ENCODE data around the gene NMRAL1. TPM values are rescaled to one million over a fixed set of nuclear protein-coding genes. Genes with fewer than 3 reads are reported as not detected.

The NMRAL1 gene
- total RNA-seq, 1 experiment from 2014 or later, result 53.5 TPM

DNA sequence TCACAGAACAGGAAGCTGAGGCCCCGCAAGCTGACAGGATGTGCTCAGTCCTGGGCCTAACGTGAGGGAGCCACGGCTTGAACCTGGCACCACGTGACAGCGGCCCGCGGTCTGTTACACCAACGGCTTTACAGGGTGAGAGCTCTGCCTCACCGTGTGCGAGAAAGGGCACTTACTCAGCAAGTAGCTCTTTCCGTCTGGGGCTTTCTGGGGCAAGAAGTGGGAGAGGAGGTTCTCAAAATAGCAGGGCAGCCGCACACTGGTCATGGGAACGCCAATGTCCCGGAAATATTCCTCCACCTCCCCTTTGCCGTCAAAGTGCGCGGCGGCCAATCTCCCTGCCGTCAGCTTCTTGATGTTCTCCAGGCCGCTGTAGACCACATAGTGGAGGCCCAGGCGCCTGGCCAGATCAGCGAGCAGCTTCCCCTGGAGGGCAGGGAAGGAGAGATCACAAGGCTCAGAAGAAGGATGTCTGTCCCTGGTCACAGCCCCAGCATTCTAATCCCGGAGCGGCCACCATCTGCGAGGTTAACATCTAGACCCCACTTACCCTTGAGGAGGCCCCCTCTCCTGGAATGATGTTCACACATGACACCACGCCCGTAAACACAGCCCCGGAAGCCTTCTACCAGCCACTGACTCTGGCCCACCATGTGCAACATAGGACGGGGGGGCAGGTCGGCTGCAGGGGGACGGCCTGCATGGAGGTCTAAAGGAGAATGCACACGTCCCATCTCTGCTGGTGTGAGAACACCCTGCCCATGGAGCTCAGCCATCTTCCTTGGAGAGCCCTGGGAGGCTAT is 8.2 kb downstream of the NMRAL1 start:
- no peak for DNase-seq (ENCODE audit: low read depth)

DNA sequence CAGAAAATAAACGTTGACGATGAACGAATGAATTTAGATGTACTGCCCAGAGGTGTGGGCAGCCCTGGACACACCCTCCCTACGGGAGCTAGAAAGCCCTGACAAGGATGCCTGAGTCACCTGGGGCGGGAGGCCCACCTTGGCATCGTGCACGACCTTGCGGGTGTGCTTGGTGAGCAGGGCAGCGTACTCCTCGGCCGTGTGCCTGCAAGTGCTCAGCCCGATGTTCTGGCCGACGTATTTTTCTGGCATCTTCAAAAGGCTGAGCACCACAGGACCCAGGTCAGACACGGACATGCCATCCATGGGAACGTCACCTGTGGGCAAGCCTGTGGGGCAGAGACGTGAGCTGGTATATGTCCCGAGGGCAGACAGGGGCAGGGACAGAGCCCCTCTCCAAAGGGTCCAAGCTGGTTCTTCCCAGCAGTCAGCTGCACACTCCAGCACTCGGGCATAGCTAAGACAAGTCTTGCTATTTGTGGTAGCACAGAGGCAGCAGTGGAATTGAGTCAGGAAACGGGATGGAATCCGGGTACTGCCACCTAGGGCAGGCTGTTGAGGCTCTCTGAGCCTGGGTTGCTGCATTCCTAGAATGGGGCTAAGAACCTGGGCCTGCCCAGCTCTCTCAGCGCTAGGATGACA is 10.8 kb downstream of the NMRAL1 start:
- no peak for DNase-seq (ENCODE audit: low read depth)

DNA sequence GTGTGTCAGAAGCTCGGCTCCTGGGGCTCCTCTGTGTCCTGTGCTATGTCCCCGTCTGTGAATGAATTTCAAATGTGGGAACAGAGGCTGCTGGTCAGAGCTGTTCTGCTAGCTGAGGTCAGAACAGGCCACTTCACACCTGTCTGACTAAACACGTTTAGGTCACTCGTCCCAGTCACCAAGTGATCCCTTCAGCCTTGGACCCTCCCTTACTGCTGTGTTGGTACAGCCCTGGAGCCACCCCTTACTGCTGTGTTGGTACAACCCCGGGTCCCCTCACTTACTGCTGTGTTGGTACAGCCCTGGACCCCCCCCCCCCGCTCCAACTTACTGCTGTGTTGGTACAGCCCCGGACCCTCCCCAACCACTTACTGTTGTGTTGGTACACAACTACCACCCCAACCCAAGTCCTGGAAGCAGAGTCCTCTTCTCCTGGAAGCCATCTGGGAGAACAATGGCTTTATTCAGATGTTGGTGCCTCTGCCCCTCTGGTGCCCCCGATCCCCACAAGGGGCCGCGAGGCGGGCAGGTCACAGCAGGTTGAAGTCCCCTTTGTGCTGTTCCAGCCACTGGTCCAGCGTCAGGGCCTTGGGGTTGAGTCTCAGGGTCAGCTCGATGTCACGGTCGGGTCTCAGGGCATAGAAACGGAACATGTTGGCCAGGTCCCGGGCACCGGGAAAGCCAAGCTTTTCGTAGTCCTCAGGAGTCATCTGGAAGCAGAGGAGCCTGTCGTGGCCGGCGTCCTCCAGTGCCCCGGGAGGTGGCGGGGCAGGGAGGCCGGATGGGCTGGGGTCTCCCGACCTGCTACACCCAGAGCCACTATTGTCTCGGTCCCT is 13.0 kb downstream of the NMRAL1 start:
- DNase-seq (ENCODE audit: low read depth), result no peak

DNA sequence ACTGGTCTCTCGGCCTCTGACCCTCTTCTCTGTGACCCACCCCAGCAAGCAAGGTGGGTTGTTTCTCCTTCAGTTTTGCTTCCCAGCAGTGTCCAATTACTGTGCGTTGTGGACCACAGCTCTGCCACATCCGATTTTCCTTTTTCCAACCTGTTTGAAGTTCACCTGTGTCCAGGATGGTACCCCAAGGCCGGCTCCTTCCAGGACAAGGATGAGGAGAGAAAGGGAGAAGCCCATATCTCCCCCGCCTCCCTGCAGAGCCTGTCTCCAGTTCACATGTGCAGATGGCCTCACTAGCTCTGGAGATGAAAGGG is 13.5 kb downstream of the NMRAL1 start:
- DNase-seq (ENCODE audit: low read depth), result no peak

DNA sequence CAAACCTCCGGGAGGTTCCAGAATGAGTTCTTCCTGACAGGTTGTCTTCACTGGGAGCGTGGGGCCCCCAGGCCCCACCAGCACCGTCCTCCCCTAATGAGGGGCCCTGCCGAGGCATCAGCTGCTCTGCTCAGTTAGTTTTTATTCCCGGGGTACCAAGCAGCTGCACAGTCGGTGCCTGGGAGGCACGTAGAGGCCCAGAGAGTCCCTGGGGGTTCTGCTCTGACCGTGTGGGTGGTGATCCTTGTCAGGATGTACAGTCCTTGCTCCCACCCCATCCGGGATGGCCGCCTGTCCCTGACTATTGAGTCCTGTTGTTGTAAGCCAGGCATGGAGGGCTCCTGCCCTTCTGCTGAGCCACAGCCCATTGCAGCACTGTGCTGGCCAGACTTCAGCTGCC is 18.5 kb downstream of the NMRAL1 start:
- no peak for DNase-seq (ENCODE audit: low read depth)

DNA sequence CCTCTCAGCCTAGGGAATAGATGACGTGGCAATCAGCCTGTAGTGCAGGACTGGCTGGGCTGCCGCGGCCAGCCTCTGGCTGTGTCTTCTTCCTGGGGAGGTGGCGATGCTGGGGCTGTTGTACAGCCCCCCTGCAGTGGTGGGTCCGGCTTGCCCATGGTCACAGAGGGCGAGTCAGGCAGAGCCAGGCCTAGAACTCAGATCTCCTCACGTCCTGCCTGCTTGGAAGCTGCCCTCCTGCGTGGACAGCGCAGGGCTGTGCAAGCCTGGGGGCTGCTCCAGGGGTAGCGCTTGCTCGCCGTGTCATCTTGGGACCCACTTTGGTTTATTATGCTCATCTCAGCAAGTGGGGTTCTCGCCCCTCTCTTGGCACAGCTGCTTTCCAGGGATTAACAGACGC is 19.3 kb downstream of the NMRAL1 start:
- DNase-seq (ENCODE audit: low read depth), result no peak

DNA sequence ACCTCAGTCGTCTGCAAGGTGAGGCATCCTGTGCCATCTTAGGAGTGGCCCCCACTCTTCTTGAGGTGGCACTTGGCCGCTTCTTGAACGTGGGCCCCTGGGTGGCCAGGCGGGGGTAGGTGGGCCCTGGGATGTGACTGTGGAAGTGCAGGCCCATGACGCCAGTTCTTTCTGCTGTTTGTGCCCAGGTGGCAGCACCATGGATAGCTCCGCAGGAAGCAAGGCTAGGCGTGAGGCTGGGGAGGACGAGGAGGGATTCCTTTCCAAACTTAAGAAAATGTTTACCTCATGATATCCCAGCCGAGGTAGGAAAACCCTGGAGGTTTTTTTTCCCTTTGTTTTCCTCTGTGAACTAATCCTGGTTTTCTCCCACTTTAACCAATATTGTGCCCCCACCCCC is 19.8 kb downstream of the NMRAL1 start:
- DNase-seq (ENCODE audit: low read depth), result no peak

DNA sequence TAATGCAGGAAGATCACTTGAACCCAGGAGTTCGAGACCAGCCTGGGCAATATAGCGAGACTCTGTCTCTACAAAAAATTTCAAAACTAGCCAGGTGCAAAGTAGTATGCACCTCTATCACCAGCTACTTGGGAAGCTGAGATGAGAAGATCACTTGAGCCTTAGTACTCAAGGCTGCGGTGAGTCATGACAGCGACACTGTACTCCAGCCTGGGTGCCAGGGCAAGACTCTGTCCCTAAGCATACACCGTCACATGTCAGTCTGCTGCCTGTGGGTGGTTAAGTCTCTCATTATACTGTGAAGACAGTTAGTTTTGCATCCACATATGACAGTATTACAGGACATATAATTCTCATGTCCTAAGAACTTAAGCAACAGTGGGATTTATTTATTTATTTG is 21.8 kb downstream of the NMRAL1 start:
- no peak for DNase-seq (ENCODE audit: low read depth)

DNA sequence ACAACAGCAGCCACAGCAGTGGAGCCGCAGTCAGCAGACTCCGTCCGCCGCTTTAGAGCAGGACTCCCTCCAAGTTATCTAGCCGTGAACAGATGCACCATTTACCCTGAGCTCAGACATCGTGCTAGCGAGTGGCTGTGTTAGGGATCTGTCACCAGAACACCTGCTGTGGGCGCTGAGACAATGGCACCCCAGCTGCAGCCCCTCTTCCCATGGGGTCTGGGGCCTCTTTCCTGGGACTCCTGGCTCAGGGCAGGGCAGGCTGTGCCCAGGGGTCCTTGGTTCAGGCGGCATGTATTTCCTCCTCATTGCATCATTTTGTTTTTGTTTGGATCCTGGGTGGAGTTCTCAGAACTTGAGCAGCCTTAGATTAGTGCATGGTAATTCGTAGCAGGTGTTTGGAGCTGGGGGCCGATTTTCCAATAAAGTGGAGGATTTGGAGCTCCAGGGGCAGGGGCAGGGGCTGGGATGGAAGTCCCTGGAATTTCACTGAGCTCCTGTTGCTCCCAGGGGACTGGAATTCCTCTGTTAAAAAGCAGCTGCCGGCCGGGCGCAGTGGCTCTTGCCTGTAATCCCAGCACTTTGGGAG is 23.4 kb downstream of the NMRAL1 start:
- DNase-seq (ENCODE audit: low read depth), result no peak

DNA sequence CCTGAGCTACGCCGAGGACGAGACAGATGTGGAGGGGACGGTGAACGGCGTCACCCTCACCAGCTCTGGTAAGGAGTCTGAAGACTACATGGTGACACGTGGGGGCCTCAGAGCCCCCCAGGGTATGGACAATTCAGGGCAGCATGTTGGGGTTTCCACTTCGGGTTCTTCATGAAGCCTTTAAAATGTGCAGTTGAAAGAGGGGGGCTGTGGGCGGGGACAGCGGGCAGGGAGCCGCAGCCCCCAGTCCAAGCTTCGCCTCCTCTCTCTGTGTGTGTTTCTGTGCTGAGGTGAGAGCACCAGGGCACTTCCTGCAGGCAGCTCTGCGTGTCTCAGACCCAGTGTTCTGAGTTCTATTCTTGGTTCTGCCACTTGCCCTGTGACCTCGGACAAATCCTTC is 24.0 kb downstream of the NMRAL1 start:
- DNase-seq (ENCODE audit: low read depth), result no peak

DNA sequence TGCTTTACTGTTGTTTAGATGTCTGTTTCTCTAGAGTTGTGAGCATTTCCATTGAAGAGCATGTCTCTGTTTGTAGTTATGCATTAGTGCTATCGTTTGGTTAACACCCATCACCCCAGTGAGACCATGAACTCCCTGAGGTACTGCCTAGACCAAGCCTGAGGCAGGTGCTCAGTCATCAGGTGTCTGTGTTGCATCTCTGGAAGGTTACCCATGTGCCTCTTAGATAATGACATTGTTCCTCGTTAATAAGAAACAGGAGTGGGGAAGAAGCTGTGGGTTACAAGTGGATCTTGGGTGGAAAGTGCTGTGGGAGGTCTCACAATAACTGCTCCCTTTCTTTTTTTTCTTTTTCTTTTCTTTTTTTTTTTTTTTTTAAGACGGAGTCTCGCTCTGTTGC is 30.4 kb downstream of the NMRAL1 start:
- DNase-seq (ENCODE audit: low read depth), result no peak

DNA sequence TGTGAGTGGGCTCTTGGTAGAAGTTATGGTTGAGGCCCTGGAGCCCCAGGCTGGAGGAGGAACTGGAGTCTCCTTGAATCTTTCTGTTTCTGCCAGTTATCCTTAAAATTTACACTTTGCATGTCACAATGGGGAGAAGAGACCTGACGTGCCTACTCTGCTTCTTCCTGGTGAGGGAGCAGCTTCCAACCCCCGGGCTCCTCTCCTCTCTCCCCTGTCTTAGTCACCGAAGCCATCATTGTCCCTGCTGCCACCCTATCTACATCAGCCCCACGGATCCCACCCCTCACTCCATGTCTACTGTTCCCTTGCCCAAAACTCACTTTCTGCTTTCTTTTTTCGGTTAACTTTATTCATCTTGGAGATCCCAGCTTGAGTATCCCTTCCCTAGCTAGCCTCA is 31.2 kb downstream of the NMRAL1 start:
- no peak for DNase-seq (ENCODE audit: low read depth)

DNA sequence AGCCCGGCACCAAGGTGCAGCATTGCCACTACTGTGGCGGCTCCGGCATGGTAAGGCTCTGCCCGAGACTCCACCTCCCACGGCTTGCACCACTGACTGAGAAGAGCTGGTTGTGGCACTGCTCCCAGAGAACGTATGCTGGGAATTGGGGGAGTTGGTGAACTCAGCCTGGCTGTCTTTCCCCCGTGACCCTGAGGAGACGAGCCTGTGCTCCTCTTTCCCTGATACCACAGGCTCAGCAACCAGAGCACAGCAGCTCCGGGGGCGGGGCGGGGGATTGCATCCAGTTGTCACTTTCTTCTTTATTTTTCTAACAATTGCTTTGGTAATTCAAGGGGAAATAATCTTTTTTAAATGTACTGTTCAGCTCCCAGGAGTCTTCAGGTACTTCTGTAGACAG is 32.1 kb downstream of the NMRAL1 start:
- no peak for DNase-seq (ENCODE audit: low read depth)

DNA sequence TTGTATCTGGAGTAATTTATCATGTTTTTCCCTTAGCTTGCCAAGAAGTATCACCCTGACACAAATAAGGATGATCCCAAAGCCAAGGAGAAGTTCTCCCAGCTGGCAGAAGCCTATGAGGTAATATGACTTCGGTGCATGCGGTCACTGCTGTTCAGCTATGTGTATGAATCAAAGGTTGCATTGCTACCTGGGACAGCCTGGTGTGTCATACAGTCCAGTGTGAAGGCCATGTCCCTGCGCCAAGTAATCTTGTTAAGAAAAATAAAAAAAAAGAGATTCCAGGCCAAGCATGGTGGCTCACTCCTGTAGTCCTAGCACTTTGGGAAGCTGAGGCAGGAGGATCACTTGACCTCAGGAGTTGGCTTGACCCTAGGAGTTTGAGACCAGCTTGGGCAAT is 37.1 kb downstream of the NMRAL1 start:
- DNase-seq (ENCODE audit: low read depth), result no peak

DNA sequence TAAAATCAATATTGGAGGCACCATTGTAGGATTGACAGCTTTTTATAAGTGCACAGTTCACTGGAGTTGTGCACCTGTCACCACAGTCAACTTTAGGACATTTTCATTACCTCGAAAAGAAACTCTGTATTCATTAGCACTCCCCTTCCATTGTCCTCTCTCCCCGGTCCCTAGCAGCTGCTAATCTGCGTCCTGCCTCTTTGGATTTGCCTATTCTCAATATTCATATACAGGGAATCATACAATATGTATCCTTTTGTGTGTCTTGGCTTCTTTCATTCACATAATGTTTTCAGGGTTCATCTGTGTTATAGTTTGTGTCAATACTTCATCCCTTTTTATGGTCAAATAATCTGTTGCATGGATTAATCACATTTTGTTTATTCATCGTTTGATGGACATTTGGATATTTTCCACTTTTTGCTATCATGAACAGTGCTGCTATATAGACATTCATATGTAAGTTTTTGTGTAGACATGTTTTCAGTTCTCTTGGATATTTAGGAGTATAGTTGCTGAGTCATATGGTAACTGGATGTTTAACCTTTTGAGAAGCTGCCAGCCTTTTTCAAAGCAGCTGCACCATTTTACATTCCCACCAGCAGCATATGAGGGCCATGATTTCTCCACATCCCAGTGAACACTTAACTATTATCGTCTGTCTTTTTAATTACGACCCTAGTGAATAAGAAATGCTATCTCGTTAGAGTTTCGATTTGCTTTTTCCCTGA is 38.9 kb downstream of the NMRAL1 start:
- DNase-seq (ENCODE audit: low read depth), result no peak

DNA sequence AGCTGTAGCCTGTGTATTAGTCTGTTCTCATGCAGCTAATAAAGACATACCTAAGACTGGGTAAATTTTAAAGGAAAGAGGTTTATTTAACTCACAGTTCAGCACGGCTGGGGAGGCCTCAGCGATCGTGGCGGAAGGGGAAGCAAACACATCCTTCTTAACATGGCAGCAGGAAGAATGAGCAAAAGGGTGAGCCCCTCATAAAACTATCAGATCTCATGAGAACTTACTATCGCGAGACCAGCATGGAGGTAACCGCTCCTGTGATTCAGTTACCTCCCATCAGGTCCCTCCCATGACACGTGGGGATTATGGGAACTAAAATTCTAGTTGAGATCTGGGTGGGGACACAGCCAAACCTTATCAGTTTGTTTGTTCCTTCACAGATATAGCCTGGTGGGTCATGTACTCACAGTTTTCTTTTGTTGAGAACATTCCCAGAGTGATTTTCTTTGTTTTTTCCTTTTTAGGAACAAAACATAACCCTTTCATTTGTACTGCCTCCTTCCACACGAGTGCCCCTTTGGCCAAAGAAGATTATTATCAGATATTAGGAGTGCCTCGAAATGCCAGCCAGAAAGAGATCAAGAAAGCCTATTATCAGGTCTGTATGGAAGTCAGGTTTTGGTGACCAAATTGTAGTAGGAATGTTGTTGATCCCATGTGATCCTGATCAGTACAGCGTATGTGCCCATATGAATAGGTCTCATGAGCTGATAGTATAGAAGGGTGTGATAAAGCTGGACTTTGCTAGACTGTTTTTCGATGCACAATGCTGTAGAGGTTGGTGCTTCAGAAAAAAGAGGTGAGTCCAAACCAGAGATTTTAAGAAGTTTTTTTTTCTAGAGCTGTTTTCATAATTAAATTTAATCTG is 40.3 kb downstream of the NMRAL1 start:
- DNase-seq (ENCODE audit: low read depth), result no peak

DNA sequence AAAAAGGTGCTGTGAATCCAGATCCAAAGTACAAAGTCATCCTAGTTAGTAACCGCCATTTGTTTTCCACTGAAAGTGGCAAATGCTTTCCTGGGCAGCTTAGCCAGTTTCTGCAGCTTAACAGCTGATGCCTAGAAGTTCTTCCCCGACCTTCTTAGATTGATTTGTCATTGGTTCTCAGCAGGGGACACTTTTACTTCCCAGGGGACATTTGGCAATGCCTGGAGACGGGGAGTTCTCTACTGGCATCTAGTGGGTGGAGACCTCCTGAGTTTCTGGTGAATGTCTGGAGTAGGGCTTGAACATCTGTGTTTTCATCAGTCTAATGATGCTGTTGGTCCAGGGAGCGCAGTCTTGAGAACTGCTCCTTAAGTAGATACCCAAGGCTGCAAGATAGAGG is 41.2 kb downstream of the NMRAL1 start:
- DNase-seq (ENCODE audit: low read depth), result no peak

DNA sequence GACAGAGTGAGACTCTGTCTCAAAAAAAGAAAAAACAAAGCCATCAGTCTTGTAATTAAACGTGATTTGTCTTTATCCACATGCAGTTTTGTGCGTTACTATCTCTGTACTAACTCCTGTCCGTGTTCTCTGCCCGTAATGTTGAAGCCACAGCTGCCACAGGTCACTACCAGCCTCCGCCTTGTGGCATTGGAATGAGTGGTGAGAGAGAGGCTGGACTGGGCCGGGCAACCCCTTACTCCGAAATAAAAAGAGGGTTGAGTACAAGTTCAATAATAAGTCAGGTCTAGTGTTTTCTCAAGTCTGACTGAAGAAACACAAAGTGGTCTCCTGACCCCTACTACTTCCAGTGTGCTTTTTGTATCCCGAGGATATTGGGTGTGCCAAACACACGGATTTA is 43.4 kb downstream of the NMRAL1 start:
- no peak for DNase-seq (ENCODE audit: low read depth)

DNA sequence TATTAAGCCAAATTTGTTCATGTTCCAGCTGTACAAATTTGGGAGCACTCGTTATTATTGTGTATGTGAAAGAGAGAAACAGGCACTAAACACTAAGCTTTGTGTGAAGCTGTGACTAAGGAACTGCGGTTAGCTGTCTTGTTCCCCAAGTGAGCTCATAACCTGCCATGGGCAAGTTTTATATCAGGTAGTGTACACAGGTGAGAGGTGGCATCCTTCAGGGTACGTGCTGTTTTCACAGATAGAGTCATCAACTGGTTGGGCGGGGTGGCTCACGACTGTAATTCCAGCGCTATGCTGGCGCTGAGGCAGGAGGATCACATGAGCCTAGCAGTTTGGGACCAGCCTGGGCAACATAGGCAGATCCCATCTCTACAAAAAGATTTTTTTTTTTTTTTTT is 45.9 kb downstream of the NMRAL1 start:
- DNase-seq (ENCODE audit: low read depth), result no peak

DNA sequence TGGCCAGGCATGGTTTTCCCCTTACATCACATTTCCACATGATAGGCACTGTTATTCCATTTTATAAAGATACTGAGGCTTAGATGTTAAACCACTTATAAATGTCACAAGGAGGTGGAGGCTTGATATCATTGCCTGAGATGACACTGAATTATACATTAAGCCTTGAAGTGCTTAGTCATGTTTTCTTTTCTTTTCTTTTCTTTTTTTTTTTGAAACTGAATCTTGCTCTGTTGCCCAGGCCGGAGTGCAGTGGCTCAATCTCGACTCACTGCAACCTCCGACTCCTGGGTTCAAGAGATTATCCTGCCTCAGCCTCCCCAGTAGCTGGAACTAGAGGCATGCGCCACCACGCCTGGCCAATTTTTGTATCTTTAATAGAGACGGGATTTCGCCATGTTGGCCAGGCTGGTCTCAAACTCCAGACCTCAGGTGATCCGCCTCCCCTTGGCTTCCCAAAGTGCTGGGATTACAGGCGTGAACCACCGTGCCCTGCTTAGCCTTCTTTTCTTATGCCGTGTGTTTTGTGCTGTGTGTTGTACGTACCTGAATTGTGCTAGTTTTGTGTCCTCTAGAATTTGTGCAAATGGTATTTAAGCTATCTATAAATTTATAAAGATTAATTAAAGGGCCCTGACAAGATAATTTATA is 47.6 kb downstream of the NMRAL1 start:
- no peak for DNase-seq (ENCODE audit: low read depth)

Measured in Daoy (cell line).